SH-SY5Y (cell line): Measurements from ENCODE around the gene PRDM10.

ENCODE experiments used
- GATA2 ChIP-seq: IDR thresholded peaks from 2 replicates; pipeline ENCODE4 v1.6.1; 2011; ENCODE audit warnings: mild to moderate bottlenecking, low read depth, low read length
- GATA3 ChIP-seq: IDR thresholded peaks from 2 replicates; pipeline ENCODE4 v1.6.1; 2011; ENCODE audit warnings: low read depth, mild to moderate bottlenecking, low read length, moderate library complexity

- no peak for TF ChIP-seq GATA2
- no peak for TF ChIP-seq GATA3
These were observed 114.2 kb downstream of the PRDM10 start for GRCh38 chr11:129888451-129888850.
